SK-N-SH (cell line): ENCODE measurements around the gene STK17B. TPM values are rescaled to one million over a fixed set of nuclear protein-coding genes. Genes with fewer than 3 reads are reported as not detected.

Experiments used
- CTCF ChIA-PET: fragments of 300-600, 350-600 bp; formaldehyde crosslinking; extraction: SDS; loops from one replicate; lab custom pipeline; 2021; lab: Yijun Ruan, JAX
- POLR2A ChIA-PET: fragments of 350-600 bp; sonication (Branson Sonifier 250); formaldehyde crosslinking; extraction: SDS; loops from one replicate; lab custom pipeline; 2020; ENCODE audit warnings: antibody characterized with exemption, inconsistent platforms; lab: Yijun Ruan, JAX
- DNase-seq: peaks from one replicate; pipeline ENCODE4 v3.0.0; 2012
- H2AFZ ChIP-seq: fragments of 200-600 bp; sonication (generic); 2 replicates; pipeline ENCODE4 v1.8.1; 2016; ENCODE audit warnings: antibody characterized with exemption, mild to moderate bottlenecking, low read depth
- H3F3A ChIP-seq: fragments of 200-600 bp; sonication (generic); replicated peaks from 2 replicates; pipeline ENCODE3; 2016; ENCODE audit warnings: antibody characterized with exemption, mild to moderate bottlenecking; ENCODE audit not compliant: insufficient read depth
- H3K27ac ChIP-seq, 2 experiments: fragments of 200-500 bp in 1 of 2; fragments of 200-600 bp in 1 of 2; sonication (Bioruptor generic) in 1 of 2; sonication (generic), shearing (Covaris generic) in 1 of 2; 2 replicates each; pipeline versions ENCODE4 v1.5.1 to v1.6.1; 2014 to 2016; ENCODE audit warnings: low read depth in 2 of 2, inconsistent platforms in 1 of 2, low read length in 1 of 2, mild to moderate bottlenecking in 1 of 2, mixed read lengths in 1 of 2
- H3K27me3 ChIP-seq: fragments of 200-600 bp; sonication (generic), shearing (Covaris generic); 2 replicates; pipeline ENCODE4 v1.6.1; 2016; ENCODE audit warnings: mixed run types; ENCODE audit not compliant: insufficient read depth
- H3K36me3 ChIP-seq, 2 experiments: fragments of 200-500 bp in 1 of 2; fragments of 200-600 bp in 1 of 2; sonication (Bioruptor generic) in 1 of 2; sonication (generic) in 1 of 2; replicated peaks in 1 of 2; 2 replicates each; pipeline versions ENCODE3 to v1.5.1; 2014 to 2016; ENCODE audit warnings: low read length in 1 of 2, mild to moderate bottlenecking in 1 of 2; ENCODE audit not compliant: insufficient read depth in 2 of 2, control insufficient read depth in 1 of 2
- H3K4me1 ChIP-seq, 2 experiments: fragments of 200-500 bp in 1 of 2; fragments of 200-600 bp in 1 of 2; sonication (Bioruptor generic) in 1 of 2; sonication (generic), shearing (Covaris generic) in 1 of 2; 2 replicates each; pipeline versions ENCODE4 v1.5.1 to v1.6.1; 2014 to 2016; ENCODE audit warnings: low read depth in 1 of 2, low read length in 1 of 2, mixed run types in 1 of 2; ENCODE audit not compliant: insufficient read depth in 2 of 2, control insufficient read depth in 1 of 2
- H3K4me2 ChIP-seq: fragments of 200-600 bp; sonication (generic), shearing (Covaris generic); 2 replicates; pipeline ENCODE4 v1.6.1; 2017; ENCODE audit warnings: mixed run types
- H3K4me3 ChIP-seq, 2 experiments: fragments of 200-500 bp in 1 of 2; fragments of 200-600 bp in 1 of 2; sonication (Bioruptor generic) in 1 of 2; sonication (generic), shearing (Covaris generic) in 1 of 2; 2 replicates each; pipeline versions ENCODE4 v1.5.1 to v1.8.1; 2014 to 2016; ENCODE audit warnings: low read depth in 2 of 2, inconsistent platforms in 1 of 2, low read length in 1 of 2, mild to moderate bottlenecking in 1 of 2, mixed read lengths in 1 of 2, moderate library complexity in 1 of 2
- H3K79me2 ChIP-seq: fragments of 200-600 bp; sonication (generic); 2 replicates; pipeline ENCODE4 v1.8.1; 2017; ENCODE audit warnings: mild to moderate bottlenecking; ENCODE audit not compliant: insufficient read depth
- H3K9ac ChIP-seq: fragments of 200-600 bp; sonication (generic); 2 replicates; pipeline ENCODE4 v1.6.1; 2017; ENCODE audit warnings: mixed run types
- H3K9me2 ChIP-seq: fragments of 200-600 bp; sonication (generic); 2 replicates; pipeline ENCODE4 v1.6.1; 2017; ENCODE audit warnings: mixed run types
- H3K9me3 ChIP-seq: fragments of 200-600 bp; sonication (generic); 2 replicates; pipeline ENCODE4 v1.6.1; 2017; ENCODE audit warnings: mixed run types, mild to moderate bottlenecking, moderate library complexity
- H4K20me1 ChIP-seq: fragments of 200-600 bp; sonication (generic); 2 replicates; pipeline ENCODE4 v1.6.1; 2017; ENCODE audit warnings: mild to moderate bottlenecking, mixed run types; ENCODE audit not compliant: insufficient read depth
- CHD2 ChIP-seq: fragments of 150-350 bp; IDR thresholded peaks from 2 replicates; pipeline ENCODE4 v1.6.1; 2018; ENCODE audit warnings: low read length; ENCODE audit not compliant: partially characterized antibody
- ELF1 ChIP-seq: IDR thresholded peaks from 2 replicates; pipeline ENCODE4 v1.4.0; 2012
- FOXM1 ChIP-seq: IDR thresholded peaks from 2 replicates; pipeline ENCODE4 v1.4.0; 2012; ENCODE audit warnings: low read depth, mild to moderate bottlenecking
- GATA2 ChIP-seq: sonication (generic); formaldehyde crosslinking; IDR thresholded peaks from 2 replicates; pipeline ENCODE4 v1.5.0; 2020; ENCODE audit warnings: mild to moderate bottlenecking, missing genetic modification reagents
- MEF2A ChIP-seq: IDR thresholded peaks from 2 replicates; pipeline ENCODE4 v1.4.0; 2012; ENCODE audit warnings: low read depth, borderline replicate concordance
- REST ChIP-seq: IDR thresholded peaks from 2 replicates; pipeline ENCODE4 v1.6.1; 2012; ENCODE audit warnings: mild to moderate bottlenecking, low read depth, low read length, moderate library complexity
- RXRA ChIP-seq: IDR thresholded peaks from 2 replicates; pipeline ENCODE4 v1.4.0; 2012; ENCODE audit warnings: low read depth, mild to moderate bottlenecking, borderline replicate concordance
- SIN3A ChIP-seq: IDR thresholded peaks from 2 replicates; pipeline ENCODE4 v1.6.1; 2012; ENCODE audit warnings: low read depth, mild to moderate bottlenecking, low read length, moderate library complexity, borderline replicate concordance
- TAF1 ChIP-seq: IDR thresholded peaks from 2 replicates; pipeline ENCODE4 v1.6.1; 2012; ENCODE audit warnings: low read depth, mild to moderate bottlenecking, low read length, moderate library complexity, borderline replicate concordance
- WGBS: methylation state at CpG from one replicate; pipeline ENCODE4 v1.1.6; 2017; ENCODE audit warnings: low lambda C conversion rate; 5-methylcytosine and 5-hydroxymethylcytosine counted together
- polyA plus RNA-seq, 3 experiments: library from polyadenylated mRNA; depleted of rRNA; stranded (reverse); fragments of >200 nt; gene quantifications; 2 replicates each; pipeline ENCODE4 v1.2.3, GENCODE V29; 2012
- TF ChIP-seq, protein P1 (sequence below): fragments of 150-350 bp; IDR thresholded peaks from 2 replicates; pipeline ENCODE4 v1.6.1; 2016; ENCODE audit warnings: mild to moderate bottlenecking, low read depth, low read length
- TF ChIP-seq, protein P2 (sequence below): fragments of 150-350 bp; IDR thresholded peaks from 2 replicates; pipeline ENCODE4 v1.6.1; 2017; ENCODE audit warnings: antibody characterized with exemption, low read length, low read depth, borderline replicate concordance

The STK17B gene
- polyA plus RNA-seq, 1 of the 3 experiments (the other 2 are of a cell fraction) = 5.1 TPM

- CTCF ChIA-PET = interaction anchor here (0.6 kb wide), 1 partner anchor 86 kb away, joined by 3 read pairs; no protein-coding TSS in a partner anchor
- H3K27ac ChIP-seq = peak overlapping the region in 1 of 2 experiments; percentile 35; a peak in 2 of 4 replicates
Measured at GRCh38 chr2:196142825-196143224, 28.6 kb downstream of the STK17B start.

GRCh38 chr2:196140213-196140612 lies 31.2 kb downstream of the STK17B start:
- H3K4me3 ChIP-seq = no peak overlapping the region
- ChIA-PET CTCF (no interaction called here), POLR2A (no interaction called here)
- peaks cover under 1% of the 10 kb centered on the region; the same call in 1 of the 2 replicates for H3K9me3 ChIP-seq
- no peak overlapping the region for H3K27ac ChIP-seq
- no peak for DNase-seq
- H2AFZ ChIP-seq = no peak overlapping the region
- no peaks in the 10 kb centered on the region for H4K20me1 ChIP-seq
- no peak overlapping the region for H3K9ac ChIP-seq
- H3K27me3 ChIP-seq = no peaks in the 10 kb centered on the region
- H3K9me2 ChIP-seq = no peaks in the 10 kb centered on the region
- H3K4me1 ChIP-seq = no peaks in the 10 kb centered on the region
- H3F3A ChIP-seq = peaks cover 40% of the 10 kb centered on the region
- H3K79me2 ChIP-seq = peaks cover 22% of the 10 kb centered on the region; the same call in 1 of the 2 replicates
- H3K36me3 ChIP-seq = peaks cover 56 to 93% of the 10 kb centered on the region in 2 experiments
- H3K4me2 ChIP-seq = no peak overlapping the region
- TF ChIP-seq FOXM1 = no peak
- no peak for TF ChIP-seq ELF1
- TF ChIP-seq, protein P1, sequence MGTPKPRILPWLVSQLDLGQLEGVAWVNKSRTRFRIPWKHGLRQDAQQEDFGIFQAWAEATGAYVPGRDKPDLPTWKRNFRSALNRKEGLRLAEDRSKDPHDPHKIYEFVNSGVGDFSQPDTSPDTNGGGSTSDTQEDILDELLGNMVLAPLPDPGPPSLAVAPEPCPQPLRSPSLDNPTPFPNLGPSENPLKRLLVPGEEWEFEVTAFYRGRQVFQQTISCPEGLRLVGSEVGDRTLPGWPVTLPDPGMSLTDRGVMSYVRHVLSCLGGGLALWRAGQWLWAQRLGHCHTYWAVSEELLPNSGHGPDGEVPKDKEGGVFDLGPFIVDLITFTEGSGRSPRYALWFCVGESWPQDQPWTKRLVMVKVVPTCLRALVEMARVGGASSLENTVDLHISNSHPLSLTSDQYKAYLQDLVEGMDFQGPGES = no peak
- TF ChIP-seq RXRA = no peak
- TF ChIP-seq REST = no peak
- TF ChIP-seq, protein P2, sequence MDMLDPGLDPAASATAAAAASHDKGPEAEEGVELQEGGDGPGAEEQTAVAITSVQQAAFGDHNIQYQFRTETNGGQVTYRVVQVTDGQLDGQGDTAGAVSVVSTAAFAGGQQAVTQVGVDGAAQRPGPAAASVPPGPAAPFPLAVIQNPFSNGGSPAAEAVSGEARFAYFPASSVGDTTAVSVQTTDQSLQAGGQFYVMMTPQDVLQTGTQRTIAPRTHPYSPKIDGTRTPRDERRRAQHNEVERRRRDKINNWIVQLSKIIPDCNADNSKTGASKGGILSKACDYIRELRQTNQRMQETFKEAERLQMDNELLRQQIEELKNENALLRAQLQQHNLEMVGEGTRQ = no peak
- no peak for TF ChIP-seq GATA2 (CRISPR knock-in tag)
- no peak for TF ChIP-seq SIN3A

More at GRCh38 chr2:196142825-196143224, 28.6 kb downstream of the STK17B start:
- H3K79me2 ChIP-seq = peaks cover 44% of the 10 kb centered on the region
- H3K9me2 ChIP-seq = no peaks in the 10 kb centered on the region
- H3K9me3 ChIP-seq = no peaks in the 10 kb centered on the region
- TF ChIP-seq MEF2A (no peak), CHD2 (no peak), TAF1 (no peak), RXRA (no peak)
- TF ChIP-seq, protein P2 = no peak
- POLR2A ChIA-PET = no interaction called here
- no peak for DNase-seq
- H3K4me2 ChIP-seq = no peak overlapping the region
- no peak overlapping the region for H3K9ac ChIP-seq
- no peaks in the 10 kb centered on the region for H3K27me3 ChIP-seq
- no peaks in the 10 kb centered on the region for H3K4me1 ChIP-seq
- WGBS = 86% methylated on average over 1 of the region's 1 CpG
- peaks cover 40% of the 10 kb centered on the region for H3F3A ChIP-seq
- no peak overlapping the region for H3K4me3 ChIP-seq
- no peaks in the 10 kb centered on the region for H4K20me1 ChIP-seq
- no peak overlapping the region for H2AFZ ChIP-seq
- peaks cover 49 to 89% of the 10 kb centered on the region in 2 experiments for H3K36me3 ChIP-seq
